H9 (cell line): Measurements from ENCODE around the gene FANK1. TPM values are rescaled to one million over a fixed set of nuclear protein-coding genes. Genes with fewer than 3 reads are reported as not detected.
"Not testable (repeated sequence)": the region's sequence is repeated elsewhere in the genome, so short reads cannot be mapped to it uniquely, and the experiment has no call there.

ENCODE experiments used
- DNase-seq: peaks from one replicate; pipeline ENCODE4 v3.0.0-alpha.2; 2017
- H2AFZ ChIP-seq: one replicate; pipeline ENCODE4 v1.6.1; 2013; ENCODE audit warnings: mild to moderate bottlenecking, low read length, control low read depth, moderate library complexity
- H2AK5ac ChIP-seq: 2 replicates; pipeline ENCODE4 v1.6.1; 2013; ENCODE audit warnings: low read length, control low read depth, mixed read lengths; ENCODE audit not compliant: insufficient read length
- H2BK120ac ChIP-seq: one replicate; pipeline ENCODE4 v1.6.1; 2013; ENCODE audit warnings: low read depth, mild to moderate bottlenecking, low read length, control low read depth, inconsistent platforms; ENCODE audit not compliant: poor library complexity, severe bottlenecking
- H2BK12ac ChIP-seq: 2 replicates; pipeline ENCODE4 v1.6.1; 2013; ENCODE audit warnings: low read length, control low read depth, mixed read lengths, low read depth; ENCODE audit not compliant: insufficient read length
- H2BK15ac ChIP-seq: 2 replicates; pipeline ENCODE4 v1.6.1; 2013; ENCODE audit warnings: low read depth, low read length, control low read depth
- H2BK20ac ChIP-seq: one replicate; pipeline ENCODE4 v1.6.1; 2013; ENCODE audit warnings: low read depth, mild to moderate bottlenecking, low read length, control low read depth, inconsistent platforms; ENCODE audit not compliant: poor library complexity, severe bottlenecking
- H2BK5ac ChIP-seq: 2 replicates; pipeline ENCODE4 v1.6.1; 2013; ENCODE audit warnings: low read length, control low read depth, mixed read lengths; ENCODE audit not compliant: insufficient read length
- H3K14ac ChIP-seq: 2 replicates; pipeline ENCODE4 v1.6.1; 2013; ENCODE audit warnings: low read length, control low read depth; ENCODE audit not compliant: insufficient read depth
- H3K18ac ChIP-seq: 2 replicates; pipeline ENCODE4 v1.6.1; 2013; ENCODE audit warnings: low read depth, mild to moderate bottlenecking, mixed read lengths, low read length, control low read depth; ENCODE audit not compliant: insufficient read length
- H3K23ac ChIP-seq: 2 replicates; pipeline ENCODE4 v1.6.1; 2013; ENCODE audit warnings: low read length, control low read depth, mixed read lengths, low read depth; ENCODE audit not compliant: insufficient read length
- H3K23me2 ChIP-seq: 2 replicates; pipeline ENCODE4 v1.6.1; 2013; ENCODE audit warnings: low read depth, mild to moderate bottlenecking, mixed read lengths, low read length, control low read depth; ENCODE audit not compliant: insufficient read length, poor library complexity, severe bottlenecking
- H3K27ac ChIP-seq: 2 replicates; pipeline ENCODE4 v1.5.1; 2013; ENCODE audit warnings: low read length, control low read depth, mixed read lengths, low read depth; ENCODE audit not compliant: insufficient read length
- H3K27me3 ChIP-seq: 2 replicates; pipeline ENCODE4 v1.6.1; 2013; ENCODE audit warnings: low read length, control low read depth, inconsistent platforms; ENCODE audit not compliant: insufficient read depth
- H3K4ac ChIP-seq: 2 replicates; pipeline ENCODE4 v1.6.1; 2013; ENCODE audit warnings: low read depth, mild to moderate bottlenecking, control low read depth, inconsistent platforms, low read length, moderate library complexity
- H3K4me1 ChIP-seq: 2 replicates; pipeline ENCODE4 v1.6.1; 2013; ENCODE audit warnings: low read length, control low read depth, inconsistent platforms; ENCODE audit not compliant: insufficient read depth
- H3K4me2 ChIP-seq: 2 replicates; pipeline ENCODE4 v1.6.1; 2013; ENCODE audit warnings: low read length, control low read depth, mixed read lengths; ENCODE audit not compliant: insufficient read length, insufficient read depth
- H3K56ac ChIP-seq: 2 replicates; pipeline ENCODE4 v1.6.1; 2013; ENCODE audit warnings: low read depth, mild to moderate bottlenecking, mixed read lengths, low read length, control low read depth; ENCODE audit not compliant: insufficient read length
- H3K79me1 ChIP-seq: 2 replicates; pipeline ENCODE4 v1.6.1; 2013; ENCODE audit warnings: low read depth, mild to moderate bottlenecking, moderate library complexity, low read length, control low read depth, inconsistent platforms; ENCODE audit not compliant: insufficient read depth, poor library complexity, severe bottlenecking
- H3K79me2 ChIP-seq: 2 replicates; pipeline ENCODE4 v1.6.1; 2013; ENCODE audit warnings: low read length, control low read depth, inconsistent platforms; ENCODE audit not compliant: insufficient read depth
- H3K9ac ChIP-seq: 2 replicates; pipeline ENCODE4 v1.6.1; 2013; ENCODE audit warnings: low read length, control low read depth, mixed read lengths; ENCODE audit not compliant: insufficient read length; ENCODE audit errors: extremely low read depth
- H3K9me3 ChIP-seq: one replicate; pipeline ENCODE4 v1.6.1; 2013; ENCODE audit warnings: low read depth, low read length, inconsistent platforms; ENCODE audit not compliant: control insufficient read depth
- H3T11ph ChIP-seq: one replicate; pipeline ENCODE4 v1.6.1; 2013; ENCODE audit warnings: mild to moderate bottlenecking, low read length, control low read depth, inconsistent platforms
- H4K20me1 ChIP-seq: one replicate; pipeline ENCODE4 v1.6.1; 2013; ENCODE audit not compliant: control insufficient read depth, insufficient read length, insufficient read depth
- H4K5ac ChIP-seq: 2 replicates; pipeline ENCODE4 v1.6.1; 2013; ENCODE audit warnings: low read depth, mild to moderate bottlenecking, mixed read lengths, low read length, control low read depth; ENCODE audit not compliant: insufficient read length
- H4K8ac ChIP-seq: replicated peaks from 2 replicates; pipeline ENCODE4 v1.6.1; 2013; ENCODE audit warnings: low read length, control low read depth, mixed read lengths, low read depth; ENCODE audit not compliant: insufficient read length
- H4K91ac ChIP-seq: 2 replicates; pipeline ENCODE4 v1.6.1; 2013; ENCODE audit warnings: low read depth, mild to moderate bottlenecking, moderate library complexity, mixed read lengths, low read length, control low read depth; ENCODE audit not compliant: insufficient read length
- H3K27ac Mint-ChIP-seq, 3 experiments: 2 replicates in 2 of 3; 3 replicates in 1 of 3; pipeline ENCODE4 v1.8.0; 2020 to 2021; ENCODE audit warnings: mixed read lengths in 3 of 3, mild to moderate bottlenecking in 1 of 3, moderate library complexity in 1 of 3
- H3K27me3 Mint-ChIP-seq: 2 replicates; pipeline ENCODE4 v1.8.0; 2021; ENCODE audit warnings: low read depth, mild to moderate bottlenecking, moderate library complexity, mixed read lengths
- H3K36me3 Mint-ChIP-seq, 3 experiments: 2 replicates in 2 of 3; 3 replicates in 1 of 3; pipeline ENCODE4 v1.8.0; 2020 to 2021; ENCODE audit warnings: low read depth in 3 of 3, mixed read lengths in 3 of 3; ENCODE audit not compliant: insufficient read depth in 1 of 3
- H3K4me1 Mint-ChIP-seq, 2 experiments: 2 replicates each; pipeline ENCODE4 v1.8.0; 2020; ENCODE audit warnings: mixed read lengths in 2 of 2
- H3K4me3 Mint-ChIP-seq, 2 experiments: 2 replicates in 1 of 2; 3 replicates in 1 of 2; pipeline ENCODE4 v1.8.0; 2020 to 2021; ENCODE audit warnings: mild to moderate bottlenecking in 2 of 2, mixed read lengths in 2 of 2, moderate library complexity in 1 of 2
- H3K9me3 Mint-ChIP-seq, 2 experiments: 2 replicates in 1 of 2; 3 replicates in 1 of 2; pipeline ENCODE4 v1.8.0; 2020; ENCODE audit warnings: mild to moderate bottlenecking in 2 of 2, mixed read lengths in 2 of 2, moderate library complexity in 1 of 2
- WGBS: extraction: QIAGEN DNeasy Blood & Tissue Kit; methylation state at CpG from one replicate; pipeline ENCODE4 v1.1.7; 2013; ENCODE audit warnings: missing lambda C conversion rate, low lambda C conversion rate, mixed read lengths; ENCODE audit not compliant: insufficient read length; ENCODE audit errors: extremely low coverage; 5-methylcytosine and 5-hydroxymethylcytosine counted together
- total RNA-seq: library from RNA; stranded (reverse); gene quantifications from 2 replicates; pipeline ENCODE4 v1.2.1, GENCODE V29; 2021
- TF ChIP-seq, protein P1 (sequence below): fragments of 200-600 bp; sonication (generic); conservative IDR thresholded peaks from 3 replicates; pipeline ENCODE4 v1.8.0; 2021; ENCODE audit warnings: antibody characterized with exemption, mild to moderate bottlenecking

Gene FANK1
- total RNA-seq, 1 experiment from 2014 or later = 0.68 TPM

- Histone ChIP-seq H2AFZ (no peak overlapping the region), H3K79me2 (no peaks in the 10 kb centered on the region), H2BK12ac (no peak overlapping the region), H3K27ac (no peak overlapping the region), H3T11ph (no peak overlapping the region), H3K9ac (no peak overlapping the region), H3K23ac (no peak overlapping the region), H2BK20ac (no peak overlapping the region), H2BK5ac (no peak overlapping the region), H3K27me3 (no peaks in the 10 kb centered on the region), H2BK120ac (no peak overlapping the region), H2BK15ac (no peak overlapping the region), H3K56ac (no peak overlapping the region), H2AK5ac (no peak overlapping the region), H4K20me1 (no peaks in the 10 kb centered on the region), H3K18ac (no peak overlapping the region), H3K4ac (no peak overlapping the region), H4K5ac (no peak overlapping the region), H4K8ac (no peak overlapping the region), H3K4me2 (no peak overlapping the region), H3K9me3 (peaks cover 11% of the 10 kb centered on the region), H3K79me1 (no peaks in the 10 kb centered on the region), H3K14ac (no peak overlapping the region), H3K23me2 (no peaks in the 10 kb centered on the region), H4K91ac (no peak overlapping the region), H3K4me1 (no peaks in the 10 kb centered on the region)
- H3K27ac Mint-ChIP-seq = no peak overlapping the region
- peaks cover 0 to 14% (median 10%) of the 10 kb centered on the region in 3 experiments; a peak in 5 of 7 replicates for H3K36me3 Mint-ChIP-seq
- no peak overlapping the region for H3K4me3 Mint-ChIP-seq
- TF ChIP-seq, protein P1, sequence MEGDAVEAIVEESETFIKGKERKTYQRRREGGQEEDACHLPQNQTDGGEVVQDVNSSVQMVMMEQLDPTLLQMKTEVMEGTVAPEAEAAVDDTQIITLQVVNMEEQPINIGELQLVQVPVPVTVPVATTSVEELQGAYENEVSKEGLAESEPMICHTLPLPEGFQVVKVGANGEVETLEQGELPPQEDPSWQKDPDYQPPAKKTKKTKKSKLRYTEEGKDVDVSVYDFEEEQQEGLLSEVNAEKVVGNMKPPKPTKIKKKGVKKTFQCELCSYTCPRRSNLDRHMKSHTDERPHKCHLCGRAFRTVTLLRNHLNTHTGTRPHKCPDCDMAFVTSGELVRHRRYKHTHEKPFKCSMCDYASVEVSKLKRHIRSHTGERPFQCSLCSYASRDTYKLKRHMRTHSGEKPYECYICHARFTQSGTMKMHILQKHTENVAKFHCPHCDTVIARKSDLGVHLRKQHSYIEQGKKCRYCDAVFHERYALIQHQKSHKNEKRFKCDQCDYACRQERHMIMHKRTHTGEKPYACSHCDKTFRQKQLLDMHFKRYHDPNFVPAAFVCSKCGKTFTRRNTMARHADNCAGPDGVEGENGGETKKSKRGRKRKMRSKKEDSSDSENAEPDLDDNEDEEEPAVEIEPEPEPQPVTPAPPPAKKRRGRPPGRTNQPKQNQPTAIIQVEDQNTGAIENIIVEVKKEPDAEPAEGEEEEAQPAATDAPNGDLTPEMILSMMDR = no peak
- H3K27me3 Mint-ChIP-seq = no peaks in the 10 kb centered on the region; the same call in 1 of the 2 replicates
- H3K4me1 Mint-ChIP-seq = peaks cover 6 to 10% of the 10 kb centered on the region in 2 experiments
- WGBS = no CpG with 5 or more reads among the region's 4 CpGs
- DNase-seq = no peak
- H3K9me3 Mint-ChIP-seq = peaks cover 13 to 18% of the 10 kb centered on the region in 2 experiments
Measured at GRCh38 chr10:125911990-125912389, 15.6 kb downstream of the FANK1 start.

DNA sequence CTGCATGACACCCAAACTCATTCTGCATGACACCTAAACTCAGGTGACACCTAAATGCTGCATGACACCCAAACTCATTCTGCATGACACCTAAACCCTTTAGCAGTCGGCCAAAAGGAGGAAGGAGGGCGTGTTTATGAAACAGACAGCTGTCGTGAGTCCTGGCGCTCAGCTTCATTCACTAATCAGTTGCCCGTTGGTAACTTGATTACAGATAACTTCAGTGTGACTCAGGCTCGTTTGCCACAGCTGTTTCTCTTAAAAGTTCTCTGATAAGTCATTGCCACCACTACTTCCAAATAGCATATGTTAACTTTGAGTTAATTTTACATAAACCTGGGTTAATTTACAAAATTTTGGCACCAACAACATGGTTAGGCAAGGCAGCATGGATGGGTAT lies 16.9 kb downstream of the FANK1 start:
- H3K79me2 ChIP-seq, H3K18ac ChIP-seq, H2AFZ ChIP-seq, H4K5ac ChIP-seq, H3K36me3 Mint-ChIP-seq, H3K27me3 ChIP-seq, H3K56ac ChIP-seq, H3K4me1 Mint-ChIP-seq, H3K23me2 ChIP-seq, H2BK20ac ChIP-seq, H3K4ac ChIP-seq, H3K23ac ChIP-seq, H3T11ph ChIP-seq, H3K4me1 ChIP-seq, H2BK5ac ChIP-seq, DNase-seq, H3K27ac ChIP-seq, H4K20me1 ChIP-seq, H3K27me3 Mint-ChIP-seq, H3K27ac Mint-ChIP-seq, H3K4me3 Mint-ChIP-seq, H4K8ac ChIP-seq, H2BK15ac ChIP-seq, H4K91ac ChIP-seq, H3K79me1 ChIP-seq, H2BK12ac ChIP-seq, H3K9ac ChIP-seq, H3K14ac ChIP-seq, H3K4me2 ChIP-seq, H2AK5ac ChIP-seq, H2BK120ac ChIP-seq: not testable (repeated sequence)
- H3K9me3 ChIP-seq = peaks cover 11% of the 10 kb centered on the region
- H3K9me3 Mint-ChIP-seq = peaks cover 12 to 19% of the 10 kb centered on the region in 2 experiments
- no CpG with 5 or more reads among the region's 6 CpGs for WGBS
